Ascending aorta (tissue), 2 donors: ENCODE data around the gene C11orf52. TPM values are rescaled to one million over a fixed set of nuclear protein-coding genes. Genes with fewer than 3 reads are reported as not detected.

Source experiments
- DNase-seq, 2 donors: peaks; one replicate each; pipeline ENCODE4 v3.0.0-alpha.2; 2019; ENCODE audit warnings: low spot score in 2 of 2
- H3K27ac ChIP-seq, 2 donors: fragments of 200-600 bp; sonication (generic); one replicate each; pipeline ENCODE4 v1.5.1; 2016 to 2017; ENCODE audit warnings: mild to moderate bottlenecking in 1 of 2
- H3K27me3 ChIP-seq: fragments of 200-600 bp; sonication (generic); one replicate; pipeline ENCODE4 v1.5.1; 2017
- H3K36me3 ChIP-seq, 2 donors: fragments of 200-600 bp; sonication (generic); one replicate each; pipeline ENCODE4 v1.5.1; 2016
- H3K4me1 ChIP-seq, 2 donors: fragments of 200-600 bp; sonication (generic); one replicate each; pipeline ENCODE4 v1.5.1; 2016 to 2017; ENCODE audit warnings: mild to moderate bottlenecking in 1 of 2
- H3K4me3 ChIP-seq, 2 donors: fragments of 200-600 bp; sonication (generic); one replicate each; pipeline ENCODE4 v1.5.1; 2016 to 2017; ENCODE audit warnings: mild to moderate bottlenecking in 1 of 2
- H3K9me3 ChIP-seq, 2 donors: fragments of 200-600 bp; sonication (generic); one replicate each; pipeline ENCODE4 v1.5.1; 2016
- intact Hi-C: fragments of 100-400 bp; cut with DNase I; formaldehyde crosslinking; loops from one replicate; pipeline ENCODE4 v1.15.1; 2023
- total RNA-seq: library from RNA; depleted of rRNA; stranded (reverse); fragments of >200 nt; gene quantifications from one replicate; pipeline ENCODE4 v1.1.0, GENCODE V29; 2016
- TF ChIP-seq, protein P1 (sequence below), 3 experiments: fragments of 200-600 bp in 2 of 3; fragments of 450-650 bp in 1 of 3; sonication (generic) in 2 of 3; IDR thresholded peaks; one replicate each; pipeline ENCODE4 v1.5.1; 2016 to 2019; ENCODE audit warnings: antibody characterized with exemption in 3 of 3, mild to moderate bottlenecking in 1 of 3, moderate library complexity in 1 of 3

C11orf52 gene
- total RNA-seq, 1 donor from 2014 or later: not detected

DNA sequence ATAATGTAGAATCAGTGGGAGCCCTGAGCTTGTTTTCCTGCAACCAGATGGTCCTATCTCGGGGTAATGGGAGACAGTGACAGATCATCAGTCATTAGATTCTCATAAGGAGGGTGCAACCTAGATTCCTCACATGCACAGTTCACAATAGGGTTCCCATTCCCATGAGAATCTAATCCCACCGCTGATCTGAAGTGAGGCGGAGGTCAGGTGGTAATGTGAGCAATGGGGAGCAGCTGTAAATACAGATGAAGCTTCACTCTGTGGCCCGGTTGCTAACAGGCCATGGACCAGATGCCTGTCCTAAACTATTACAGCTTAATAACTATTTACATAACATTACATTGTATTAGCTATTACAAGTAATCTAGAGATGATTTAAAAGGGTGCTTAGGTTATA lies 35.4 kb downstream of the C11orf52 start:
- no peak for DNase-seq
- H3K36me3 ChIP-seq: no peaks in the 10 kb centered on the region
- H3K4me3 ChIP-seq: no peak overlapping the region
- no peaks in the 10 kb centered on the region for H3K9me3 ChIP-seq
- H3K27ac ChIP-seq: no peak overlapping the region
- TF ChIP-seq, protein P1, sequence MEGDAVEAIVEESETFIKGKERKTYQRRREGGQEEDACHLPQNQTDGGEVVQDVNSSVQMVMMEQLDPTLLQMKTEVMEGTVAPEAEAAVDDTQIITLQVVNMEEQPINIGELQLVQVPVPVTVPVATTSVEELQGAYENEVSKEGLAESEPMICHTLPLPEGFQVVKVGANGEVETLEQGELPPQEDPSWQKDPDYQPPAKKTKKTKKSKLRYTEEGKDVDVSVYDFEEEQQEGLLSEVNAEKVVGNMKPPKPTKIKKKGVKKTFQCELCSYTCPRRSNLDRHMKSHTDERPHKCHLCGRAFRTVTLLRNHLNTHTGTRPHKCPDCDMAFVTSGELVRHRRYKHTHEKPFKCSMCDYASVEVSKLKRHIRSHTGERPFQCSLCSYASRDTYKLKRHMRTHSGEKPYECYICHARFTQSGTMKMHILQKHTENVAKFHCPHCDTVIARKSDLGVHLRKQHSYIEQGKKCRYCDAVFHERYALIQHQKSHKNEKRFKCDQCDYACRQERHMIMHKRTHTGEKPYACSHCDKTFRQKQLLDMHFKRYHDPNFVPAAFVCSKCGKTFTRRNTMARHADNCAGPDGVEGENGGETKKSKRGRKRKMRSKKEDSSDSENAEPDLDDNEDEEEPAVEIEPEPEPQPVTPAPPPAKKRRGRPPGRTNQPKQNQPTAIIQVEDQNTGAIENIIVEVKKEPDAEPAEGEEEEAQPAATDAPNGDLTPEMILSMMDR (IDR thresholded peaks at IDR 0.05): no peak
- intact Hi-C loops: no loop called here
- H3K4me1 ChIP-seq: no peaks in the 10 kb centered on the region
- no peaks in the 10 kb centered on the region for H3K27me3 ChIP-seq

DNA sequence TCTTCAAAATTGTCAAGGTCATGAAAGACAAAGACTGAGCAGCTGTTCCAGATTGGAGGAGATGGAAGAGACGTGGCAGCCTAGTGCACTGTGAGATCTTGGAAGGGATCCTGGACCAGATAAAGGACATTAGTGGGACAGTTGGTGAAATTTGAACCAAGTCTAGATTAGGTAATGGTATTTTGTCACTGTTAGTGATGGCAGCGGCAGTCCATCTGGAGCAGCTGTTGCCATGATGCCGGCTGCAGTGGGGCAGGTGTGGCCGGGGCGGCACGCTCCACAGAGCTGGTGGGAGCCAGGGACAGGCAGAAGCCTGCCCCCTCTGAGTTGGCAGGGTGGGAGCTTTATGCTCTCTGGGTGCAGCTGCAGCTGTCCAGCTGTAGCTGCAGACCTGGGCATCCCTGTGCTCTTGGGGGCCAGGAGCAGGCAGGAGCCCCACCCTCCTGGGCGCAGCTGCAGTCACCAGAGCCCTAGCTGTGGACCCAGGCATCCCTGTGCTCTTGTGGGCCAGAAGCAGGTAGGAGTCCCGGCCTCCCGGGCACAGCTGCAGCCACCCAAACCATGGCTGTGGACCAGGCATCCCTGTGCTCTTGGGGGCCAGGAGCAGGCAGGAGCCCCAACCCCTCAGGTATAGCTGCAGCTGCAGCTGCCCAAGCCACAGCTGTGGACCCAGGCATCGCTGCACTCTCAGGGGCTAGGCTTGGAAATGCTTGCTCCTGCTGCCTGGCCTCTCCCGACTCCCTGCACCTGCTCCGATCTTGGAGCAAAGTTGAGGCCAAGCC lies 39.1 kb downstream of the C11orf52 start:
- Histone ChIP-seq H3K4me3 (no peak overlapping the region), H3K9me3 (no peaks in the 10 kb centered on the region), H3K27ac (no peak overlapping the region), H3K36me3 (no peaks in the 10 kb centered on the region), H3K4me1 (no peaks in the 10 kb centered on the region), H3K27me3 (no peaks in the 10 kb centered on the region)
- no peak for DNase-seq
- TF ChIP-seq, protein P1 (IDR thresholded peaks at IDR 0.05): no peak
- intact Hi-C loops: no loop called here

- intact Hi-C loops: no loop called here
- no peak overlapping the region for H3K27ac ChIP-seq
Observed at GRCh38 chr11:111960916-111961315, 42.2 kb downstream of the C11orf52 start.

GRCh38 chr11:111961389-111962300 lies 42.9 kb downstream of the C11orf52 start:
- no peak for DNase-seq
- peaks cover 0 to 4% of the 10 kb centered on the region in 2 donors for H3K36me3 ChIP-seq
- no peaks in the 10 kb centered on the region for H3K27me3 ChIP-seq
- H3K9me3 ChIP-seq: no peaks in the 10 kb centered on the region
- H3K4me3 ChIP-seq: no peak overlapping the region
- H3K4me1 ChIP-seq: no peaks in the 10 kb centered on the region
- H3K27ac ChIP-seq: no peak overlapping the region
- intact Hi-C loops: no loop called here
- TF ChIP-seq, protein P1 (IDR thresholded peaks at IDR 0.05): no peak

More at GRCh38 chr11:111960916-111961315, 42.2 kb downstream of the C11orf52 start:
- H3K4me1 ChIP-seq: no peaks in the 10 kb centered on the region
- no peak for DNase-seq
- no peaks in the 10 kb centered on the region for H3K27me3 ChIP-seq
- no peaks in the 10 kb centered on the region for H3K9me3 ChIP-seq
- TF ChIP-seq, protein P1 (IDR thresholded peaks at IDR 0.05): no peak
- H3K36me3 ChIP-seq: peaks cover 0 to 4% of the 10 kb centered on the region in 2 donors
- no peak overlapping the region for H3K4me3 ChIP-seq

GRCh38 chr11:111963931-111964340 lies 45.2 kb downstream of the C11orf52 start:
- Histone ChIP-seq H3K36me3 (peaks cover 0 to 10% of the 10 kb centered on the region in 2 donors), H3K9me3 (no peaks in the 10 kb centered on the region), H3K27ac (no peak overlapping the region), H3K27me3 (no peaks in the 10 kb centered on the region), H3K4me3 (no peak overlapping the region), H3K4me1 (no peaks in the 10 kb centered on the region)
- intact Hi-C loops: no loop called here
- no peak for DNase-seq
- TF ChIP-seq, protein P1 (IDR thresholded peaks at IDR 0.05): no peak
